ENCODE results near the gene PLCE1. TPM values are rescaled to one million over a fixed set of nuclear protein-coding genes. Genes with fewer than 3 reads are reported as not detected.

PLCE1 gene
- total RNA-seq, 1 experiment from 2014 or later, result 0.13 TPM

DNA sequence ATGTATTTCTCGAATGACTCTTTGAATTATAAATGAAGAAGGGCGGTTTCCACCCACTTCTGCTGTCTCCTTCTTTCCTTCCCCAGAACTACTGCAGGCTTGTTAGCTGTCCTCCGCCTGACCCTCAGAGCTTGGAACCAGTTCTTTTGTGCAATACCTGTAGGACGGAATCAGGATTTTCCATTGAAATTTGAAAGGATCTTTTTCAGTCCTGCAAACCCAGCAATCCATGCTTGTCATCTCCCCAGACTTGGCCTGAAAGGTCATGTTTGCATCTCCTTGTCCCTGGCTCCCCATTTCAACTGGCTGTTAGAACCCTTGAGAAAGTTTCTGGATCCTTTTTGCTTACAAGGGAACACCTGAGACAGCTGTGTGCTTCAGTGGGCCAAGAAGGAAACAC lies 47.5 kb downstream of the PLCE1 start:
- no peak overlapping the region for H4K5ac ChIP-seq (ENCODE audit: insufficient read length, low read depth, low read length)
- H4K8ac ChIP-seq (replicated peaks; ENCODE audit: insufficient read length, low read depth, low read length), result no peak overlapping the region
- H3K79me1 ChIP-seq (ENCODE audit: insufficient read depth, low read depth, low read length, poor library complexity, severe bottlenecking), result no peaks in the 10 kb centered on the region
- Mint-ChIP-seq H3K4me3 (no peak overlapping the region), H3K9me3 (no peaks in the 10 kb centered on the region), H3K27me3 (ENCODE audit: low read depth) (no peaks in the 10 kb centered on the region; the same call in 1 of the 2 replicates), H3K4me1 (peaks cover 8 to 10% of the 10 kb centered on the region in 2 experiments), H3K36me3 (ENCODE audit: insufficient read depth in 1 of 3, low read depth in 3 of 3) (no peaks in the 10 kb centered on the region), H3K27ac (no peak overlapping the region; a peak in 1 of 7 replicates)
- no peaks in the 10 kb centered on the region for H3K23me2 ChIP-seq (ENCODE audit: insufficient read length, low read depth, low read length, poor library complexity, severe bottlenecking)
- H2BK120ac ChIP-seq (ENCODE audit: low read depth, low read length, poor library complexity, severe bottlenecking), result no peak overlapping the region
- H3K23ac ChIP-seq (ENCODE audit: insufficient read length, low read depth, low read length), result no peak overlapping the region
- no peak overlapping the region for H3K14ac ChIP-seq (ENCODE audit: insufficient read depth, low read length)
- H3T11ph ChIP-seq (ENCODE audit: low read length), result no peak overlapping the region
- TF ChIP-seq, protein P1, sequence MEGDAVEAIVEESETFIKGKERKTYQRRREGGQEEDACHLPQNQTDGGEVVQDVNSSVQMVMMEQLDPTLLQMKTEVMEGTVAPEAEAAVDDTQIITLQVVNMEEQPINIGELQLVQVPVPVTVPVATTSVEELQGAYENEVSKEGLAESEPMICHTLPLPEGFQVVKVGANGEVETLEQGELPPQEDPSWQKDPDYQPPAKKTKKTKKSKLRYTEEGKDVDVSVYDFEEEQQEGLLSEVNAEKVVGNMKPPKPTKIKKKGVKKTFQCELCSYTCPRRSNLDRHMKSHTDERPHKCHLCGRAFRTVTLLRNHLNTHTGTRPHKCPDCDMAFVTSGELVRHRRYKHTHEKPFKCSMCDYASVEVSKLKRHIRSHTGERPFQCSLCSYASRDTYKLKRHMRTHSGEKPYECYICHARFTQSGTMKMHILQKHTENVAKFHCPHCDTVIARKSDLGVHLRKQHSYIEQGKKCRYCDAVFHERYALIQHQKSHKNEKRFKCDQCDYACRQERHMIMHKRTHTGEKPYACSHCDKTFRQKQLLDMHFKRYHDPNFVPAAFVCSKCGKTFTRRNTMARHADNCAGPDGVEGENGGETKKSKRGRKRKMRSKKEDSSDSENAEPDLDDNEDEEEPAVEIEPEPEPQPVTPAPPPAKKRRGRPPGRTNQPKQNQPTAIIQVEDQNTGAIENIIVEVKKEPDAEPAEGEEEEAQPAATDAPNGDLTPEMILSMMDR (conservative IDR thresholded peaks at IDR 0.05), result no peak
- WGBS (ENCODE audit: extremely low coverage, insufficient read length, low lambda C conversion rate), result no CpG with 5 or more reads among the region's 4 CpGs
- no peak overlapping the region for H2AFZ ChIP-seq (ENCODE audit: low read length)
- H2BK20ac ChIP-seq (ENCODE audit: low read depth, low read length, poor library complexity, severe bottlenecking), result no peak overlapping the region
- H3K56ac ChIP-seq (ENCODE audit: insufficient read length, low read depth, low read length), result no peak overlapping the region
- H3K27me3 ChIP-seq (ENCODE audit: insufficient read depth, low read length), result no peaks in the 10 kb centered on the region
- H3K9ac ChIP-seq (ENCODE audit: extremely low read depth, insufficient read length, low read length), result no peak overlapping the region
- no peaks in the 10 kb centered on the region for H3K9me3 ChIP-seq (ENCODE audit: control insufficient read depth, low read depth, low read length)
- no peak overlapping the region for H3K4ac ChIP-seq (ENCODE audit: low read depth, low read length)
- H4K20me1 ChIP-seq (ENCODE audit: control insufficient read depth, insufficient read depth, insufficient read length), result no peaks in the 10 kb centered on the region
- H3K4me1 ChIP-seq (ENCODE audit: insufficient read depth, low read length), result peaks cover under 1% of the 10 kb centered on the region; the same call in 1 of the 2 replicates
- no peaks in the 10 kb centered on the region for H3K79me2 ChIP-seq (ENCODE audit: insufficient read depth, low read length)
- no peak overlapping the region for H4K91ac ChIP-seq (ENCODE audit: insufficient read length, low read depth, low read length)
- no peak overlapping the region for H2BK12ac ChIP-seq (ENCODE audit: insufficient read length, low read depth, low read length)
- H3K4me2 ChIP-seq (ENCODE audit: insufficient read depth, insufficient read length, low read length), result no peak overlapping the region
- H3K27ac ChIP-seq (ENCODE audit: insufficient read length, low read depth, low read length), result no peak overlapping the region
- no peak overlapping the region for H2AK5ac ChIP-seq (ENCODE audit: insufficient read length, low read length)
- no peak overlapping the region for H2BK15ac ChIP-seq (ENCODE audit: low read depth, low read length)
- no peak overlapping the region for H2BK5ac ChIP-seq (ENCODE audit: insufficient read length, low read length)
- DNase-seq, result no peak
- no peak overlapping the region for H3K18ac ChIP-seq (ENCODE audit: insufficient read length, low read depth, low read length)

Measured in H9 (cell line).